ENCODE results near the gene MYH9. TPM values are rescaled to one million over a fixed set of nuclear protein-coding genes. Genes with fewer than 3 reads are reported as not detected.

MYH9 gene
- total RNA-seq, 1 donor from 2014 or later, result 378 TPM

- TF ChIP-seq, protein P1, sequence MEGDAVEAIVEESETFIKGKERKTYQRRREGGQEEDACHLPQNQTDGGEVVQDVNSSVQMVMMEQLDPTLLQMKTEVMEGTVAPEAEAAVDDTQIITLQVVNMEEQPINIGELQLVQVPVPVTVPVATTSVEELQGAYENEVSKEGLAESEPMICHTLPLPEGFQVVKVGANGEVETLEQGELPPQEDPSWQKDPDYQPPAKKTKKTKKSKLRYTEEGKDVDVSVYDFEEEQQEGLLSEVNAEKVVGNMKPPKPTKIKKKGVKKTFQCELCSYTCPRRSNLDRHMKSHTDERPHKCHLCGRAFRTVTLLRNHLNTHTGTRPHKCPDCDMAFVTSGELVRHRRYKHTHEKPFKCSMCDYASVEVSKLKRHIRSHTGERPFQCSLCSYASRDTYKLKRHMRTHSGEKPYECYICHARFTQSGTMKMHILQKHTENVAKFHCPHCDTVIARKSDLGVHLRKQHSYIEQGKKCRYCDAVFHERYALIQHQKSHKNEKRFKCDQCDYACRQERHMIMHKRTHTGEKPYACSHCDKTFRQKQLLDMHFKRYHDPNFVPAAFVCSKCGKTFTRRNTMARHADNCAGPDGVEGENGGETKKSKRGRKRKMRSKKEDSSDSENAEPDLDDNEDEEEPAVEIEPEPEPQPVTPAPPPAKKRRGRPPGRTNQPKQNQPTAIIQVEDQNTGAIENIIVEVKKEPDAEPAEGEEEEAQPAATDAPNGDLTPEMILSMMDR (IDR thresholded peaks at IDR 0.05; ENCODE audit: insufficient read depth, low read length, severe bottlenecking), result no peak
- FAIRE-seq (no peak), DNase-seq (ENCODE audit: low read depth) (no peak)
- no peaks in the 10 kb centered on the region for H3K36me3 ChIP-seq (ENCODE audit: control insufficient read depth, insufficient read depth, low read length)
- no peaks in the 10 kb centered on the region for H3K27me3 ChIP-seq (ENCODE audit: control insufficient read depth, insufficient read depth, low read length)
- H3K4me3 ChIP-seq (ENCODE audit: low read depth, low read length), result no peak overlapping the region
Observed at GRCh38 chr22:36246718-36247117, 141.0 kb downstream of the MYH9 start.

DNA sequence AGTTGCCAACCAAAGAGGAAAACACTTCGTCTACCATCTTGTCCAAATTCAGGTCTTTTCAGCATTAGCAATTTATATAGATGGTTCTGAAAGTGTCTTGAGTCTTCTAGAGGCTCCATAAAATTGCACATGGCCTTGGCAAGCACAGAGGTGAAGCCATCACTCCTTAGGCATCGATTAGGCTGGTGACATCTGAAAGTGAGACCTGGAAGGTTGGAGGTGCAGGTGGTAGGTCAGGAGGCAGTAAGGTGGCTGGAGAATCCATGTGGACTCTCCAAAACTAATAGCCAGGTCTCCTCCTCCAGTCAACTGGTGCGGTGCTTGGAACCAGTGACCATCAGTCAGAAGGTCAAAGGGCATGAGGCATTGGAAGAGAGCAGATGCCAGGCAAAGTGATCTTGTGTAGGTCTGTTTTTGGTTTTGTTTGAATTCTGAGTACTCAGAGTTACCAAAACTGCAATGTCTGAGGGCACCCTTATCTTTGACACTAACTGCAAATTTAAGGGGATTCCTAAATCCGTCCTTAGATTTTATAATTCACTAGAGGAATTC lies 141.9 kb downstream of the MYH9 start:
- no peak for FAIRE-seq
- H3K36me3 ChIP-seq (ENCODE audit: control insufficient read depth, insufficient read depth, low read length), result no peaks in the 10 kb centered on the region
- no peaks in the 10 kb centered on the region for H3K27me3 ChIP-seq (ENCODE audit: control insufficient read depth, insufficient read depth, low read length)
- no peak for DNase-seq (ENCODE audit: low read depth)
- H3K4me3 ChIP-seq (ENCODE audit: low read depth, low read length), result no peak overlapping the region
- TF ChIP-seq, protein P1 (IDR thresholded peaks at IDR 0.05; ENCODE audit: insufficient read depth, low read length, severe bottlenecking), result no peak

- Histone ChIP-seq H3K4me3 (ENCODE audit: low read depth, low read length) (no peak overlapping the region), H3K36me3 (ENCODE audit: control insufficient read depth, insufficient read depth, low read length) (no peaks in the 10 kb centered on the region), H3K27me3 (ENCODE audit: control insufficient read depth, insufficient read depth, low read length) (no peaks in the 10 kb centered on the region)
- DNase-seq (ENCODE audit: low read depth) (no peak), FAIRE-seq (no peak)
- TF ChIP-seq, protein P1 (IDR thresholded peaks at IDR 0.05; ENCODE audit: insufficient read depth, low read length, severe bottlenecking), result no peak
Observed at GRCh38 chr22:36244522-36245391, 143.0 kb downstream of the MYH9 start.

DNA sequence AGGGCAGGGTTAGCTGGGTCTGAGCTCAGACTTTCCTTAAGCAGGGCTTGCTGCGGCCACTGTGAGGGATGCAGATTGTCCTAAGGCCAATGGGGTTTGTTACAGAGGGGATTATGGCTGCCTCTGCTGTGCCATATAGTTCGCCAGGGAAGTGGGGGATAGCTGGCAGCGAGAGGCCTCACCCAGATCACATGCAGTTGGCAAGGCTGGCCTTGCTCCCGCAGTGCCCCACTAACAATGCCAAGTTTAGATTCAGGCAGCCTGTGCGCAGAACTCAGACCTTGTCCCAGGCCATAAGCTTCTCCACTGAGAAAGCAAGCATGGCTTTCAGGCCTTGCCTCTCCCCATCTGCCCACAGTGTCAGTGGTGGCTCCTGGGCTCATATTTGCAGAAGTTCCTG lies 143.8 kb downstream of the MYH9 start:
- TF ChIP-seq, protein P1 (IDR thresholded peaks at IDR 0.05; ENCODE audit: insufficient read depth, low read length, severe bottlenecking), result no peak
- DNase-seq (ENCODE audit: low read depth), result no peak
- Histone ChIP-seq H3K4me3 (ENCODE audit: low read depth, low read length) (no peak overlapping the region), H3K36me3 (ENCODE audit: control insufficient read depth, insufficient read depth, low read length) (no peaks in the 10 kb centered on the region), H3K27me3 (ENCODE audit: control insufficient read depth, insufficient read depth, low read length) (no peaks in the 10 kb centered on the region)
- no peak for FAIRE-seq

DNA sequence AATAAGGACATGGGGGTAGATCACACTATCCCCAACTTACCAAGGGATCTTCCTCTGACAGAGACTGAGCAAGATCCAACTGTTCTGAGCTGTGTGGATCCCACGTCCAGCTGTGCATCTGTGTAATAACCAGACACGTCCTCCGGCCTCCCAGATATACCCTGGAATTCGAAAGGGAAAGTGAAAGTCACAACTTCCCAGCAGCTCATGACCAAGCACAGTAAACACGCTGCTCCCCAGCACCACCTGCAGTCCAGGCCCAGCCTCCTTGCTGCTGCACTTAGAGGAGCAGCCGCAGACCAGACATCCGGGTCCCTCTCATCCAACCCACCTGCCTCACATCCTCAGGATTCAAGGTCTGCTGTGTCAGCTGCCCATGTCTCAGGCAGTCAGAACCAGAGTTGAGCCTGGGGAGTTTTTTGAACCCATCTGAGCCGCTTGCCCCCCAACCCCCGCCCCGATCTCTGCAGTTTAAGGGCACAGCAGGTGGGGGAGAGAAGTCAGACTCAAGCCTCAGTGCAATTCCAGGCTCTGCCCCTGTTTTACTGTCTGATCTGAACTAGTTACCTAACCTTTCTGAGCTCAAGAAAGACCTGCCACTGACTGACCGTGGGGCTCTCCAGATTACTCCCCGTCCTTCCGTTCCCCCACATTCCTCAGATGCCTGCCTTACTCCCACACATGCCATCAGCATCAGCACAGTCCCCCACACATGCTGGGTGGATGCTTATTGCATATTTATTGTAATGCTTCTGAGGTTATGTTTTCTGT lies 148.2 kb downstream of the MYH9 start, which contains the start of gene APOL2:
TSS of gene APOL2 (minus strand) at position 127 of the 771 bp plus-strand sequence. CDS start 6,365 bp downstream, outside the sequence.
- H3K4me3 ChIP-seq (ENCODE audit: low read depth, low read length), result peak within 1 kb of the TSS; percentile 60
- FAIRE-seq (peak; percentile 97), DNase-seq (ENCODE audit: low read depth) (peak; percentile 87)
- TF ChIP-seq, protein P1 (IDR thresholded peaks at IDR 0.05; ENCODE audit: insufficient read depth, low read length, severe bottlenecking), result peak; percentile 82
- H3K27me3 ChIP-seq (ENCODE audit: control insufficient read depth, insufficient read depth, low read length), result no peaks in the 10 kb centered on the region
- peaks cover 2% of the 10 kb centered on the region for H3K36me3 ChIP-seq (ENCODE audit: control insufficient read depth, insufficient read depth, low read length)

All from bronchial epithelial cell (primary cell).